ENCODE data around the gene SAT1. TPM values are rescaled to one million over a fixed set of nuclear protein-coding genes. Genes with fewer than 3 reads are reported as not detected.

Gene SAT1
- total RNA-seq, 1 experiment from 2014 or later: 151 TPM

DNA sequence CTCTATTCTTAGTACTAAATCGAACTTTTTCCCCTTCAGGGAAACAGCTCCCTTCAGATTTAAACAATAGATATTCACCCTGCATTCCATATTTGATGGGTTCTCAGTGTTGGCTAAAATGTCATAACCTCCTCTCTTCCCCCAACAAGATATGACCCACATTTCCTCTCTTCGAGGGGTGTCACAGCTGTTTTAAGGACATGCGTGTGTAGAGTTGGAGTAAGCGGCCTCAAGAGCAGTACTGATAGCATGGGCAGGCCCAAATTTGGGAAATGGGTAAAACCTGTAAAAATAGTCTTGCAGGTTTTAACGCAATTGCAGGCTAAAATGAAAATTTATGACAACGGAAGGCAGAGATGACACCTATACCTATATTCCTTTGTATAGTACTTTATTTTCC is 28.7 kb downstream of the SAT1 start:
- POLR2A ChIA-PET: no interaction called here
- peaks cover 8% of the 10 kb centered on the region for H3K4me1 Mint-ChIP-seq (ENCODE audit: low read depth, unreplicated experiment)

DNA sequence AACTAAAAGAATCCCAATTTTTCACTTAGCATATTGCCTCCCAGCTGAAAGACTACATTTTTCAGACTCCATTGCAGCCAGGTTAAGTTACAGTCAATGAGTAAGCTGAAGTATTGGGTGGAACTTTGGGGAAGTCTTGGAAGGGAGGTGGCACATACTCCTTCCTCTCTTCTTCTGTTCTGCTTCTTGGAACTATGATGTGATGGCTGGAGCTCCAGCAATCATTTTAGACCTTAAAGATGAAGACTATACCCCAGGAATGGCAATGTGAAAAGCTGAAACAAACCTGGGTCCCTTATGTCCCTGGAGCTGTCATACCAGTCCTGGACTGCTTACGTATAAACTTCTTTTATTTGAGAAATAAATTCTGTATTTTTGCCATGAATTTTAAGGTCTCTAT is 30.8 kb downstream of the SAT1 start:
- Histone ChIP-seq H3K4me1 (no peaks in the 10 kb centered on the region), H3K27me3 (replicated peaks; ENCODE audit: control insufficient read depth, insufficient read depth, low read length) (no peaks in the 10 kb centered on the region), H3K36me3 (ENCODE audit: control insufficient read depth, insufficient read depth, low read length) (no peaks in the 10 kb centered on the region), H3K9me3 (no peaks in the 10 kb centered on the region), H3K4me3 (ENCODE audit: low read depth, low read length) (no peak overlapping the region)
- CTCF ChIA-PET: no interaction called here
- POLR2A ChIA-PET: no interaction called here
- no peak overlapping the region for H3K4me3 Mint-ChIP-seq (ENCODE audit: unreplicated experiment)
- TF ChIP-seq, protein P1, sequence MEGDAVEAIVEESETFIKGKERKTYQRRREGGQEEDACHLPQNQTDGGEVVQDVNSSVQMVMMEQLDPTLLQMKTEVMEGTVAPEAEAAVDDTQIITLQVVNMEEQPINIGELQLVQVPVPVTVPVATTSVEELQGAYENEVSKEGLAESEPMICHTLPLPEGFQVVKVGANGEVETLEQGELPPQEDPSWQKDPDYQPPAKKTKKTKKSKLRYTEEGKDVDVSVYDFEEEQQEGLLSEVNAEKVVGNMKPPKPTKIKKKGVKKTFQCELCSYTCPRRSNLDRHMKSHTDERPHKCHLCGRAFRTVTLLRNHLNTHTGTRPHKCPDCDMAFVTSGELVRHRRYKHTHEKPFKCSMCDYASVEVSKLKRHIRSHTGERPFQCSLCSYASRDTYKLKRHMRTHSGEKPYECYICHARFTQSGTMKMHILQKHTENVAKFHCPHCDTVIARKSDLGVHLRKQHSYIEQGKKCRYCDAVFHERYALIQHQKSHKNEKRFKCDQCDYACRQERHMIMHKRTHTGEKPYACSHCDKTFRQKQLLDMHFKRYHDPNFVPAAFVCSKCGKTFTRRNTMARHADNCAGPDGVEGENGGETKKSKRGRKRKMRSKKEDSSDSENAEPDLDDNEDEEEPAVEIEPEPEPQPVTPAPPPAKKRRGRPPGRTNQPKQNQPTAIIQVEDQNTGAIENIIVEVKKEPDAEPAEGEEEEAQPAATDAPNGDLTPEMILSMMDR (IDR thresholded peaks at IDR 0.05; ENCODE audit: insufficient read depth in 1 of 2, low read depth in 1 of 2, low read length in 1 of 2, severe bottlenecking in 1 of 2, unreplicated experiment in 1 of 2): no peak
- no peaks in the 10 kb centered on the region for H3K36me3 Mint-ChIP-seq (ENCODE audit: insufficient read depth, unreplicated experiment)
- H3K4me1 Mint-ChIP-seq (ENCODE audit: low read depth, unreplicated experiment): no peaks in the 10 kb centered on the region
- no TSS peak for BruUV-seq (replicated peaks)
- no peak overlapping the region for H3K27ac Mint-ChIP-seq (ENCODE audit: unreplicated experiment)
- intact Hi-C loops (cut with micrococcal nuclease; ENCODE audit: unreplicated experiment): no loop called here
- H3K9me3 Mint-ChIP-seq (ENCODE audit: unreplicated experiment): no peaks in the 10 kb centered on the region
- H3K27me3 Mint-ChIP-seq (ENCODE audit: insufficient read depth, unreplicated experiment): no peaks in the 10 kb centered on the region
- no peak for DNase-seq

More for the DNA sequence above, 28.7 kb downstream of the SAT1 start:
- no peak overlapping the region for H3K4me3 ChIP-seq (ENCODE audit: low read depth, low read length)
- Mint-ChIP-seq H3K4me3 (ENCODE audit: unreplicated experiment) (no peak overlapping the region), H3K27me3 (ENCODE audit: insufficient read depth, unreplicated experiment) (no peaks in the 10 kb centered on the region), H3K27ac (ENCODE audit: unreplicated experiment) (no peak overlapping the region), H3K36me3 (ENCODE audit: insufficient read depth, unreplicated experiment) (peaks cover 14% of the 10 kb centered on the region), H3K9me3 (ENCODE audit: unreplicated experiment) (no peaks in the 10 kb centered on the region)
- H3K4me1 ChIP-seq: peaks cover 13% of the 10 kb centered on the region
- no peak for DNase-seq
- TF ChIP-seq, protein P1 (IDR thresholded peaks at IDR 0.05; ENCODE audit: insufficient read depth in 1 of 2, low read depth in 1 of 2, low read length in 1 of 2, severe bottlenecking in 1 of 2, unreplicated experiment in 1 of 2): no peak
- H3K9me3 ChIP-seq: no peaks in the 10 kb centered on the region
- H3K27me3 ChIP-seq (replicated peaks; ENCODE audit: control insufficient read depth, insufficient read depth, low read length): no peaks in the 10 kb centered on the region
- no TSS peak for BruUV-seq (replicated peaks)
- no peaks in the 10 kb centered on the region for H3K36me3 ChIP-seq (ENCODE audit: control insufficient read depth, insufficient read depth, low read length)
- intact Hi-C loops (cut with micrococcal nuclease; ENCODE audit: unreplicated experiment): no loop called here
- CTCF ChIA-PET: no interaction called here

DNA sequence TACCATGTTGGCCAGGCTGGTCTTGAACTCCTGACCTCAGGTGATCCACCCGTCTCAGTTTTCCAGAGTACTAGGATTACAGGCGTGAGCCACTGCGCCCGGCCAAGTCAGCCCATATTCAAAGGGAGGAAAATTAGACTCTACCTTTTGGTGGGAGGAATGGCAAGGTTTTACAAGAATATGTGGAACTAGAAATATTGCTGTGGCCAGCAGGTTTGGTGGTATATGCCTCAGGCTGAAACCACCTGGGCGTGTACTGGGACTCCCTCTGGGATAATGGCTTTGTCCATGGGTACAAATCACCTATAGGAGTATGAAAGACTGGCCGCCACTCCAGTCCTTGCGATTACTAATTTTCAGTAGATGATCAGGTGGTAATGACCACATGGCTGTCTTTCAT is 32.4 kb downstream of the SAT1 start:
- Mint-ChIP-seq H3K4me3 (ENCODE audit: unreplicated experiment) (no peak overlapping the region), H3K36me3 (ENCODE audit: insufficient read depth, unreplicated experiment) (no peaks in the 10 kb centered on the region), H3K27me3 (ENCODE audit: insufficient read depth, unreplicated experiment) (no peaks in the 10 kb centered on the region), H3K4me1 (ENCODE audit: low read depth, unreplicated experiment) (peaks cover 6% of the 10 kb centered on the region), H3K27ac (ENCODE audit: unreplicated experiment) (no peak overlapping the region), H3K9me3 (ENCODE audit: unreplicated experiment) (no peaks in the 10 kb centered on the region)
- no peak for DNase-seq
- no peaks in the 10 kb centered on the region for H3K9me3 ChIP-seq
- H3K4me3 ChIP-seq (ENCODE audit: low read depth, low read length): no peak overlapping the region
- TF ChIP-seq, protein P1 (IDR thresholded peaks at IDR 0.05; ENCODE audit: insufficient read depth in 1 of 2, low read depth in 1 of 2, low read length in 1 of 2, severe bottlenecking in 1 of 2, unreplicated experiment in 1 of 2): no peak
- H3K4me1 ChIP-seq: no peaks in the 10 kb centered on the region
- ChIA-PET CTCF (no interaction called here), POLR2A (no interaction called here)
- no peaks in the 10 kb centered on the region for H3K27me3 ChIP-seq (replicated peaks; ENCODE audit: control insufficient read depth, insufficient read depth, low read length)
- no peaks in the 10 kb centered on the region for H3K36me3 ChIP-seq (ENCODE audit: control insufficient read depth, insufficient read depth, low read length)
- no TSS peak for BruUV-seq (replicated peaks)
- intact Hi-C loops (cut with micrococcal nuclease; ENCODE audit: unreplicated experiment): no loop called here
